MG63 (cell line): ENCODE data around the gene NAP1L1. TPM values are rescaled to one million over a fixed set of nuclear protein-coding genes. Genes with fewer than 3 reads are reported as not detected.
"Not testable (repeated sequence)": the region's sequence is repeated elsewhere in the genome, so short reads cannot be mapped to it uniquely, and the experiment has no call there.

Experiments
- DNase-seq: peaks from one replicate; pipeline ENCODE4 v3.0.0-alpha.2; 2020
- H3K27me3 ChIP-seq: fragments of 250-450 bp; sonication (Bioruptor Pico); 2 replicates; pipeline ENCODE4 v1.5.1; 2020; ENCODE audit warnings: mild to moderate bottlenecking, moderate library complexity
- H3K36me3 ChIP-seq: fragments of 250-450 bp; sonication (Bioruptor Pico); 2 replicates; pipeline ENCODE4 v1.5.1; 2020; ENCODE audit warnings: mild to moderate bottlenecking, moderate library complexity
- H3K4me3 ChIP-seq: fragments of 250-450 bp; sonication (Bioruptor Pico); 2 replicates; pipeline ENCODE4 v1.5.1; 2020; ENCODE audit warnings: mild to moderate bottlenecking, moderate library complexity
- H3K9me3 ChIP-seq: fragments of 250-450 bp; sonication (Bioruptor Pico); 2 replicates; pipeline ENCODE4 v1.5.1; 2020; ENCODE audit warnings: mild to moderate bottlenecking, moderate library complexity
- total RNA-seq: library from RNA; depleted of rRNA; stranded (reverse); fragments of >200 nt; shearing (Covaris generic); gene quantifications from 2 replicates; pipeline ENCODE4 v1.2.3, GENCODE V29; 2014; ENCODE audit warnings: low replicate concordance; rRNA removed

Gene NAP1L1
- total RNA-seq, 1 experiment from 2014 or later = 645 TPM

GRCh38 chr12:75994069-75994740 is 90.3 kb downstream of the NAP1L1 start:
- no peak for DNase-seq
- Histone ChIP-seq H3K9me3 (no peaks in the 10 kb centered on the region), H3K27me3 (no peaks in the 10 kb centered on the region), H3K36me3 (no peaks in the 10 kb centered on the region), H3K4me3 (no peak overlapping the region)

DNA sequence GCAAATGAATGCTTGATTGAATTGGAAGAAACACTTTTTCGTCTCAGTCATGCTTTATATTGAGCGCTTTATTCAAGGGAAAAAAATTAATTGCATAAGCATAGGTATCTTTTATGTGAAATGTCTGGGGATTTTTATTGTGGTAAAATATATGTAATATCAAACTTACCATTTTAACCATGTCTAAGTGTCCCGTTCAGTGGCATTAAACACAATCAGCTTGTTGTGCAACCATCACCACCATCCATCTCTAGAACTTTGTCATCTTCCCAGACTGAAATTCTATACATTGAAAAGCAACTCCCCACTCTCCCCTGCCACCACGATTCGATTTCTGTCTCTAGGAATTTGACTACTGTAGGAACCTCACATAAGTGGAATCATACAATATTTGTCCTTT is 92.7 kb downstream of the NAP1L1 start:
- H3K36me3 ChIP-seq = no peaks in the 10 kb centered on the region
- H3K27me3 ChIP-seq = no peaks in the 10 kb centered on the region
- peaks cover 6% of the 10 kb centered on the region for H3K9me3 ChIP-seq
- H3K4me3 ChIP-seq = no peak overlapping the region
- no peak for DNase-seq

GRCh38 chr12:75990189-75990912 is 94.1 kb downstream of the NAP1L1 start:
- Histone ChIP-seq H3K4me3 (no peak overlapping the region), H3K9me3 (peaks cover 6% of the 10 kb centered on the region), H3K27me3 (no peaks in the 10 kb centered on the region), H3K36me3 (no peaks in the 10 kb centered on the region)
- no peak for DNase-seq

- not testable (repeated sequence) for H3K36me3 ChIP-seq, H3K27me3 ChIP-seq, H3K4me3 ChIP-seq, H3K9me3 ChIP-seq, DNase-seq
These were observed 96.8 kb downstream of the NAP1L1 start for GRCh38 chr12:75987709-75988108.

Other genes with a start within 250 kb of the NAP1L1 start
- 13.5 and 13.8 TPM in 2 replicates for gene PHLDA1, start 52.9 kb downstream of the NAP1L1 start, total RNA-seq